ENCODE data around the gene FCGR3B. TPM values are rescaled to one million over a fixed set of nuclear protein-coding genes. Genes with fewer than 3 reads are reported as not detected.
"Not testable (repeated sequence)": the region's sequence is repeated elsewhere in the genome, so short reads cannot be mapped to it uniquely, and the experiment has no call there.

Gene FCGR3B
- under 1 TPM in 1 of 2 donors, not detected in 1; 0.37 TPM for total RNA-seq
- polyA plus RNA-seq (ENCODE audit: insufficient read depth, low read depth, low replicate concordance): 2.5 TPM
- long read RNA-seq, donor 1, partial matches to known transcripts: 0 of 1 reads
- long read RNA-seq, donor 1, other reads (novel, unspliced or antisense): 0 of 1 reads
- long read RNA-seq, donor 2: 0 reads

DNA sequence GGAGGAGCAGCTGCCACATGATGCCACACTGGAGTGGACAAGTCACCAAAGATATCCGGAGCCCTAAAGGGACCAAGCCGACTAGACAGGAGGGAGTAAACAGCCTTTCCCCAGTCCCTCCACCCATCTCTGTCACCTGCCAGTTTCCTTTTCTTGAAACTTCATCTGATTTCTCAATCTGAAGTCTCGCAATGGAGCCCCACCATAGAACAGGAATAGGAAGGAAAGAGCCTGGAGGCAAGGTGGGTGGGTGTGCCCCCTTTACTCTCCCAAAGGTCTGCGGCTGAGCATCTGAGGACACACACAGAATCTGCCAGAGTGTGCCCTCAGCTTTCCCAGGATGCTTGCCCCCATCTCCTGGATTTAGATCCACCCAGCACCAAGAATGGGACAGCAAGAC lies at the start of gene FCGR3B:
FCGR3B (minus strand) TSS at position 101 of the 400 bp plus-strand sequence; CDS start at position 19, 82 bp downstream.
- H3K27me3 ChIP-seq: no peaks in the 10 kb centered on the region
- H3K36me3 ChIP-seq (ENCODE audit: low read depth, missing control alignments): no peaks in the 10 kb centered on the region
- no peak within 1 kb of the TSS for H3K4me3 ChIP-seq
- DNase-seq: no peak
- no peak within 1 kb of the TSS for H3K27ac ChIP-seq
- intact Hi-C loops (cut with DNase I; ENCODE audit: low total_unique reads): no loop called here
- H3K9me3 ChIP-seq: no peaks in the 10 kb centered on the region
- TF ChIP-seq POLR2A (IDR thresholded peaks at IDR 0.05): no peak
- TF ChIP-seq, protein P1, sequence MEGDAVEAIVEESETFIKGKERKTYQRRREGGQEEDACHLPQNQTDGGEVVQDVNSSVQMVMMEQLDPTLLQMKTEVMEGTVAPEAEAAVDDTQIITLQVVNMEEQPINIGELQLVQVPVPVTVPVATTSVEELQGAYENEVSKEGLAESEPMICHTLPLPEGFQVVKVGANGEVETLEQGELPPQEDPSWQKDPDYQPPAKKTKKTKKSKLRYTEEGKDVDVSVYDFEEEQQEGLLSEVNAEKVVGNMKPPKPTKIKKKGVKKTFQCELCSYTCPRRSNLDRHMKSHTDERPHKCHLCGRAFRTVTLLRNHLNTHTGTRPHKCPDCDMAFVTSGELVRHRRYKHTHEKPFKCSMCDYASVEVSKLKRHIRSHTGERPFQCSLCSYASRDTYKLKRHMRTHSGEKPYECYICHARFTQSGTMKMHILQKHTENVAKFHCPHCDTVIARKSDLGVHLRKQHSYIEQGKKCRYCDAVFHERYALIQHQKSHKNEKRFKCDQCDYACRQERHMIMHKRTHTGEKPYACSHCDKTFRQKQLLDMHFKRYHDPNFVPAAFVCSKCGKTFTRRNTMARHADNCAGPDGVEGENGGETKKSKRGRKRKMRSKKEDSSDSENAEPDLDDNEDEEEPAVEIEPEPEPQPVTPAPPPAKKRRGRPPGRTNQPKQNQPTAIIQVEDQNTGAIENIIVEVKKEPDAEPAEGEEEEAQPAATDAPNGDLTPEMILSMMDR (IDR thresholded peaks at IDR 0.05): no peak
- no peaks in the 10 kb centered on the region for H3K4me1 ChIP-seq
- WGBS, 2 donors: 85 to 95% methylated on average over 4 of the region's 4 CpGs

DNA sequence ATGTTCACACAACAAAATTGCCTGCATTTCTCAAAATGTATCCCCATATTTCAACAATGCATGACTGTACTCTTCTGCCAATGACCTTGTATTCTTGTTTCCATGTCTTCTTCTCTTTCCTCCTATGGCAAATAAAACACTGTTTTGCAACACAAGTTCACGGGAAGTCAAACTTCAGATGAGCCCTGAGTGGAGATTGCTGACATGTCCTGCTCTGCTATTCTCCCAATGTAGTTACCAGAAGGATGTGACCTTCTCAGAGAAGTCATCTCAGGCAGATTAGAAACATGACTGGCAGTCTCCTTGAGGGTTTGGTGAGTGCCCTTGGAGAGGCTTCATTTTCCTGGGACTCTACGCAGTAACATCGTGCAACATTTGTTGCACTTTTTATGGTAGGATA lies 47.5 kb upstream of the FCGR3B start:
- Histone ChIP-seq H3K27ac (no peak overlapping the region), H3K27me3 (no peaks in the 10 kb centered on the region), H3K4me3 (no peak overlapping the region), H3K9me3 (no peaks in the 10 kb centered on the region), H3K36me3 (ENCODE audit: low read depth, missing control alignments) (no peaks in the 10 kb centered on the region), H3K4me1 (no peaks in the 10 kb centered on the region)
- intact Hi-C loops (cut with DNase I; ENCODE audit: low total_unique reads): no loop called here
- no peak for TF ChIP-seq POLR2A (IDR thresholded peaks at IDR 0.05)
- TF ChIP-seq, protein P1 (IDR thresholded peaks at IDR 0.05): no peak
- 70 to 71% methylated on average over 3 of the region's 3 CpGs for WGBS, 2 donors
- no peak for DNase-seq

- H3K9me3 ChIP-seq: no peaks in the 10 kb centered on the region
- H3K4me1 ChIP-seq: no peaks in the 10 kb centered on the region
- intact Hi-C loops (cut with DNase I; ENCODE audit: low total_unique reads): no loop called here
- DNase-seq: no peak
- no peak overlapping the region for H3K4me3 ChIP-seq
- H3K27me3 ChIP-seq: no peaks in the 10 kb centered on the region
- TF ChIP-seq, protein P1 (IDR thresholded peaks at IDR 0.05): no peak
- no peak for TF ChIP-seq POLR2A (IDR thresholded peaks at IDR 0.05)
- 82 to 91% methylated on average over 5 of the region's 5 CpGs for WGBS, 2 donors
- no peaks in the 10 kb centered on the region for H3K36me3 ChIP-seq (ENCODE audit: low read depth, missing control alignments)
- no peak overlapping the region for H3K27ac ChIP-seq
These were observed 46.1 kb upstream of the FCGR3B start for GRCh38 chr1:161676958-161677689.

GRCh38 chr1:161676441-161676840 lies 45.5 kb upstream of the FCGR3B start:
- Histone ChIP-seq H3K27me3 (no peaks in the 10 kb centered on the region), H3K36me3 (ENCODE audit: low read depth, missing control alignments) (no peaks in the 10 kb centered on the region), H3K4me3 (no peak overlapping the region), H3K4me1 (no peaks in the 10 kb centered on the region), H3K9me3 (no peaks in the 10 kb centered on the region), H3K27ac (no peak overlapping the region)
- TF ChIP-seq POLR2A (IDR thresholded peaks at IDR 0.05): no peak
- TF ChIP-seq, protein P1 (IDR thresholded peaks at IDR 0.05): no peak
- intact Hi-C loops (cut with DNase I; ENCODE audit: low total_unique reads): no loop called here
- no peak for DNase-seq
- WGBS, 2 donors: 87 to 94% methylated on average over 2 of the region's 2 CpGs

GRCh38 chr1:161674908-161675307 lies 43.9 kb upstream of the FCGR3B start:
- intact Hi-C loops (cut with DNase I; ENCODE audit: low total_unique reads); DNase-seq: not testable (repeated sequence)

GRCh38 chr1:161674447-161674846 lies 43.5 kb upstream of the FCGR3B start:
- H3K4me3 ChIP-seq; H3K4me1 ChIP-seq; DNase-seq; H3K27ac ChIP-seq; H3K27me3 ChIP-seq; H3K9me3 ChIP-seq; intact Hi-C loops (cut with DNase I; ENCODE audit: low total_unique reads); H3K36me3 ChIP-seq (ENCODE audit: low read depth, missing control alignments): not testable (repeated sequence)
- WGBS, 2 donors: 93 to 100% methylated on average over 1 to 3 of the region's 3 CpGs

More at GRCh38 chr1:161674908-161675307, 43.9 kb upstream of the FCGR3B start:
- H3K27ac ChIP-seq; H3K27me3 ChIP-seq; H3K36me3 ChIP-seq (ENCODE audit: low read depth, missing control alignments); H3K4me3 ChIP-seq; H3K4me1 ChIP-seq; H3K9me3 ChIP-seq: not testable (repeated sequence)
- 64% methylated on average over 3 of the region's 3 CpGs; no CpG with 5 or more reads in 1 of the 2 donors for WGBS, 2 donors

DNA sequence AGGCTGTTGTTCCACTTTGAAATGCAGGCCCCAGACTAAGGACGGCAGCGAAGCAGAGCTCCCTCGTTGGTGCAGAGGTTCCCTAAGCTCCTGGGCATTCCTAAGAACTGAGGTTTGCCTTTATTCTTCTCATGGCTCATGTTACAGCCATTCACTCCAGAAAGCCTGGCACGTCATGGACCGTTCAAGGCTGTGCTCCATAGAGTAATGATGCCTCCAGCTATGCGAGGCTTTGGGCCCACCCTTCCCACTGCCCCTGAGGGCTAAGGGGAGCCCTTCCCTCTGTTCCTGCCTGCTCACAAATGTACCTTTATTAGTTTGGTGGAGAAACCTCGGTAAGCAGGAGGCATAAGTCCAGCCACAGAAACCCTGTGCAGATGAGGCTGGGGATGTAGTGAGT lies 42.5 kb upstream of the FCGR3B start:
- 98% methylated on average over 4 of the region's 7 CpGs; no CpG with 5 or more reads in 1 of the 2 donors for WGBS, 2 donors

More for the DNA sequence above, 42.5 kb upstream of the FCGR3B start:
- H3K9me3 ChIP-seq; H3K27me3 ChIP-seq; intact Hi-C loops (cut with DNase I; ENCODE audit: low total_unique reads); H3K36me3 ChIP-seq (ENCODE audit: low read depth, missing control alignments); DNase-seq; H3K4me1 ChIP-seq; H3K27ac ChIP-seq; H3K4me3 ChIP-seq: not testable (repeated sequence)

Measured in testis (tissue), 5 donors.